Measurements from ENCODE around the gene SPATS2L.

SPATS2L gene

DNA sequence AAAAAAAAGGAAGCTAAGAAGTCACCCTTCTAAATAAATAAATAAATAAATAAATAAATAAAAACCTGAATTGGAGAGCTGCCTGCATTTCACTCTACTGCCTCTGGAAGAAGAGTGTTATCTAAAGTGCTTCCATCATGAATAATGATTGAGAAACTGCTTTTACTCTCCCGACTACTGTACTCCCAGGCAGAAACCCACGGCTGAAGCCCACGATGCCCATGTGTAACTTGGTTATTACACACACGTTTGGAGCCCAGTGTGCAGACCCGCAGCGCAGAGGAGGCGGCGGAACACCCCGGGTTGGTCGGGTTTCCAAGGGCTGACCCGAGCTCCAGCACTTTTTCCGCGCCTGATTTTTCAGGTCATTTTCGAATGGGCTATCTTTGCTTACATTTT lies 697 bp upstream of the SPATS2L start:
- Histone ChIP-seq H3K9ac (ENCODE audit: low read length) (peak overlapping the region; percentile 95), H3K36me3 (ENCODE audit: control insufficient read depth, insufficient read depth, low read length) (no peaks in the 10 kb centered on the region), H3K79me1 (ENCODE audit: low read length) (no peaks in the 10 kb centered on the region), H2BK120ac (ENCODE audit: low read depth, low read length) (peak overlapping the region; percentile 68), H3K18ac (ENCODE audit: low read length) (peak overlapping the region; percentile 99), H3K4me3 (ENCODE audit: low read length) (peak overlapping the region; percentile 72), H3K27ac (ENCODE audit: low read depth, low read length) (peak overlapping the region; percentile 92), H4K8ac (ENCODE audit: low read depth, low read length) (no peak overlapping the region), H4K5ac (ENCODE audit: low read length) (no peak overlapping the region), H2AK5ac (ENCODE audit: low read length) (no peak overlapping the region), H3K23ac (ENCODE audit: low read length) (peak overlapping the region; percentile 56), H3K4ac (ENCODE audit: low read depth, low read length) (peak overlapping the region; percentile 58), H2BK5ac (ENCODE audit: low read length) (peak overlapping the region; percentile 96), H3K4me2 (ENCODE audit: low read length) (peak overlapping the region; percentile 95), H3K27me3 (ENCODE audit: insufficient read depth, low read length, poor library complexity) (no peaks in the 10 kb centered on the region), H3K79me2 (ENCODE audit: control insufficient read depth, insufficient read depth, low read length) (peaks cover 43% of the 10 kb centered on the region), H2BK15ac (replicated peaks; ENCODE audit: low read depth) (no peak overlapping the region), H3K56ac (ENCODE audit: low read length) (peak overlapping the region; percentile 98), H3K4me1 (ENCODE audit: control insufficient read depth, low read depth, low read length) (peaks cover 6% of the 10 kb centered on the region)
- DNase-seq = no peak
- no CpG with 5 or more reads among the region's 14 CpGs for WGBS (ENCODE audit: extremely low coverage, insufficient coverage, low lambda C conversion rate)

DNA sequence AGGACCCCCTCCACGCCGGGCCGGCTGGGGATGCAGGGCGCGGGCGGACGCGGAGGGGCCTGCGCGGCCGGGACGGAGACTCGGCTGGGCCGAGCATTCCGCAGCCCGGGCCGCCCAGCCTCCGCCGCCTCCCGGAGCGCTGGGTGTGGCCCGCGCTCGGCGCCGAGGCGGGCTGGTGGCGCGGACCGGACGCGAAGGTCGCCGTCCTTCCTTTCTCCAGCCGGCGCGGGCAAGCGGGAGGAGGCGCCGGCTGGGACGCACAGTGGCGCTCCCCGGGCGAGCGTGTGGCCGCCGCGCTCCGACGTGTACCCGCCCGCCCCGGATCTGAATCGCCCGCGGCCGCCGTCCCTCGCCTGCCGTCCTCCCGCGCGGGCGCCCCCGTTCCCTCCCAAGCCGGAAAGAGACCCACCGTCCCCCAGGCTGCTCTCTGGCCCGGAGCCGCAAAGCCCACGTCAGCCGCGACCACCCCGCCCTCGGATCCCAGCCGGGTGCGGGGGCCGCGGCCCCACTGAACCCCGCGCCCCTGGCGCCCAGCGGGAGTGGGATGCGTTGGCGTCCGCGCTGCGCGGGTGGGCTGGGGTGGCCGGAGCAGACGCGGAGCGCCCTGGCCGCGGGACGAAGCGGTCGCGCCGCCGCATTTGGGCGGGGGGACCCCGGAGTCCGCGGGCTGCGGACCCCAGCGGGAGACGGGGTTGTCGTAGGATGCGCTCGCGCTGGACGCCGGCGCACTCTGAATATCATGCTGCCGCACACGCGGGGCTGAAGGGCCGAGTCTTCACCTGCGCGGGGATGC lies 634 bp downstream of the SPATS2L start:
- Histone ChIP-seq H4K8ac (ENCODE audit: low read depth, low read length) (peak overlapping the region; percentile 96), H3K27me3 (ENCODE audit: insufficient read depth, low read length, poor library complexity) (no peaks in the 10 kb centered on the region), H3K79me1 (ENCODE audit: low read length) (no peaks in the 10 kb centered on the region), H3K4me1 (ENCODE audit: control insufficient read depth, low read depth, low read length) (peaks cover 10% of the 10 kb centered on the region), H3K18ac (ENCODE audit: low read length) (peak overlapping the region; percentile 99), H2AK5ac (ENCODE audit: low read length) (no peak overlapping the region), H3K9ac (ENCODE audit: low read length) (peak overlapping the region; percentile 95), H3K27ac (ENCODE audit: low read depth, low read length) (peak overlapping the region; percentile 92), H3K4ac (ENCODE audit: low read depth, low read length) (peak overlapping the region; percentile 96), H2BK5ac (ENCODE audit: low read length) (peak overlapping the region; percentile 67), H2BK120ac (ENCODE audit: low read depth, low read length) (peak overlapping the region; percentile 73), H3K79me2 (ENCODE audit: control insufficient read depth, insufficient read depth, low read length) (peaks cover 56% of the 10 kb centered on the region), H3K56ac (ENCODE audit: low read length) (peak overlapping the region; percentile 98), H3K36me3 (ENCODE audit: control insufficient read depth, insufficient read depth, low read length) (no peaks in the 10 kb centered on the region), H2BK15ac (replicated peaks; ENCODE audit: low read depth) (no peak overlapping the region), H3K4me2 (ENCODE audit: low read length) (peak overlapping the region; percentile 41), H3K4me3 (ENCODE audit: low read length) (peak overlapping the region; percentile 72), H4K5ac (ENCODE audit: low read length) (no peak overlapping the region), H3K23ac (ENCODE audit: low read length) (peak overlapping the region; percentile 81)
- WGBS (ENCODE audit: extremely low coverage, insufficient coverage, low lambda C conversion rate) = no CpG with 5 or more reads among the region's 120 CpGs
- DNase-seq = no peak

DNA sequence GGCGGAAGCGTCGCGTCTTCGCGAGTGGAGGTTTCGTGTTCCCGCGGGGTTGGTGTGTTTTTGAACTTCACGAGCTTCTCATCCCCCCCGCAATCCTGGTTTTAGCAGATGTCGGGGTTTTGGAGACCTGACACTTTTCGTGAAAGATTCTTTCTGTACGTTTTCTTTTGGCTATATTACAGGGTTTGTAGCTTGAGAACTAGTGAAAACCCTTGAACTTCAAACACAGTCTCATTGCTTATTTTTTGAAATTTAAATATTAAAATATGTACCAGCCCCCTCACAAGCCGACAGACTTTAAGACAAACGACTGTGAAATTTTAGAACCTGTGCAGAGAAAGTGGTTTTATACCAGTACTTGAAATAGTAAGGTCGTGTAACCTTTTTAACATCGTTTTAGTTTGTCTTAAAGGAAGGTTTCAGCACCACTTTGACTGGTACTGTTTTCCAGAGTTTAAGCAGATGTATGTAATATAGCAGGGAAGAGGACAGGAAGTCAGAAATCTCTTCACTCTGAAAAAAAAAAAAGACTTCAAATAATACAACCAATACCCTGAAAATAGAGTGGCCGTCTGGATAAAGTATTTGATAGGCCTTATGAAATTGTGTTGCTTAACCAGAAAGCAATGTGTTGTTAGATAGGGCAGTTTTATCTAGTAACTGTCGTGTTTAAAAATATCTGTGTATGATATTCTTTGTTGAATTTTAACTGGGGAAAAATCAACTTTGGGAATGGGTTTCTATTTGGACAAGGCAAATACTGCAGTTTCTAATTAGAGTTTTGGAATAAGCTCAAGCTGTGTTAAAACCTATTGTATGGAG lies 1.4 kb downstream of the SPATS2L start:
- Histone ChIP-seq H3K18ac (ENCODE audit: low read length) (peak overlapping the region; percentile 99), H3K27ac (ENCODE audit: low read depth, low read length) (peak overlapping the region; percentile 92)
- WGBS (ENCODE audit: extremely low coverage, insufficient coverage, low lambda C conversion rate) = no CpG with 5 or more reads among the region's 20 CpGs

DNA sequence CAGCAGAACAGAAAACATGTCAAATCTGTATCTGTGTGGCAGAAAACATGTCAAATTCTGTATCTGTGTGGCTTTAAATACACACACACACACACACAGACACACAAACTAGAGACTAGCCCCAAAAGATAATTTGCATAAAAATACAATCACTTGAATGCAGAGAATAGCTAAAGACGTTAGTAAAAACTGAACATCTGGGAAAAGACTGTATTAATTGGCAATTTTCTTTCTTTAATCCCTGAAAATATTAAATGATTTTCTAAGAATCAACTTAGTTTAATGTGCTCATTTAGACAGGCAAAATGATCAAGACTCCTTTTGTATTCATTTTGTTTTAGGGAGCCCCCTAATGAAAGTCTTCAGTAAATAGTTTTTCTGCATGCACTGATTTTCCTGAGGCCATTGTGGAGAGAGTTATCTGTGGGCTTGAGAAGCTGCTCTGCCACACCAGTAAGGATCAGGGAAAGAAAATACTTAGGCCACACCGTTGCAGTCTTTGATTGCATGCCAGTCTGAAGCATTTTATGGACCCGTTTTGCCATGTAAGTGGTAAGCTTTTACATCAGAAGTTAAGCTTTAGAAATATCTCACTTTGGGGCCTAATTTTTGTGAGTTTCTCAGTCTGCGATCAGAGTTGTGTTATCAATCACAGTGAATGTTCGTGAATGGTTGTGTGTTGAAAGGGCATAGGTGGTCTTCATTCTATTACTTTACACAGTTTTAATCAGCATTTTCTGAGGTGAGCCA lies 2.2 kb downstream of the SPATS2L start:
- no peaks in the 10 kb centered on the region for H3K27me3 ChIP-seq (ENCODE audit: insufficient read depth, low read length, poor library complexity)
- DNase-seq = no peak
- H3K36me3 ChIP-seq (ENCODE audit: control insufficient read depth, insufficient read depth, low read length) = no peaks in the 10 kb centered on the region
- no peak overlapping the region for H3K4ac ChIP-seq (ENCODE audit: low read depth, low read length)
- no CpG with 5 or more reads among the region's 5 CpGs for WGBS (ENCODE audit: extremely low coverage, insufficient coverage, low lambda C conversion rate)
- H3K79me2 ChIP-seq (ENCODE audit: control insufficient read depth, insufficient read depth, low read length) = peaks cover 71% of the 10 kb centered on the region
- H3K4me3 ChIP-seq (ENCODE audit: low read length) = peak overlapping the region; percentile 72
- peak overlapping the region; percentile 88 for H4K8ac ChIP-seq (ENCODE audit: low read depth, low read length)
- H3K9ac ChIP-seq (ENCODE audit: low read length) = peak overlapping the region; percentile 95
- no peaks in the 10 kb centered on the region for H3K79me1 ChIP-seq (ENCODE audit: low read length)
- peak overlapping the region; percentile 62 for H3K18ac ChIP-seq (ENCODE audit: low read length)
- H3K4me1 ChIP-seq (ENCODE audit: control insufficient read depth, low read depth, low read length) = peaks cover 16% of the 10 kb centered on the region
- H3K4me2 ChIP-seq (ENCODE audit: low read length) = peak overlapping the region; percentile 64
- no peak overlapping the region for H3K23ac ChIP-seq (ENCODE audit: low read length)
- no peak overlapping the region for H2AK5ac ChIP-seq (ENCODE audit: low read length)
- H3K27ac ChIP-seq (ENCODE audit: low read depth, low read length) = peak overlapping the region; percentile 54
- no peak overlapping the region for H2BK15ac ChIP-seq (replicated peaks; ENCODE audit: low read depth)
- H4K5ac ChIP-seq (ENCODE audit: low read length) = no peak overlapping the region
- peak overlapping the region; percentile 73 for H3K56ac ChIP-seq (ENCODE audit: low read length)
- H2BK5ac ChIP-seq (ENCODE audit: low read length) = no peak overlapping the region
- peak overlapping the region; percentile 52 for H2BK120ac ChIP-seq (ENCODE audit: low read depth, low read length)

More for the DNA sequence above, 1.4 kb downstream of the SPATS2L start:
- Histone ChIP-seq H4K8ac (ENCODE audit: low read depth, low read length) (no peak overlapping the region), H3K4ac (ENCODE audit: low read depth, low read length) (peak overlapping the region; percentile 96), H2BK15ac (replicated peaks; ENCODE audit: low read depth) (no peak overlapping the region), H3K27me3 (ENCODE audit: insufficient read depth, low read length, poor library complexity) (no peaks in the 10 kb centered on the region), H2AK5ac (ENCODE audit: low read length) (no peak overlapping the region), H3K36me3 (ENCODE audit: control insufficient read depth, insufficient read depth, low read length) (no peaks in the 10 kb centered on the region), H3K79me2 (ENCODE audit: control insufficient read depth, insufficient read depth, low read length) (peaks cover 64% of the 10 kb centered on the region), H3K56ac (ENCODE audit: low read length) (peak overlapping the region; percentile 98), H3K9ac (ENCODE audit: low read length) (peak overlapping the region; percentile 95), H3K23ac (ENCODE audit: low read length) (peak overlapping the region; percentile 59), H3K4me3 (ENCODE audit: low read length) (peak overlapping the region; percentile 72), H2BK120ac (ENCODE audit: low read depth, low read length) (no peak overlapping the region), H3K4me2 (ENCODE audit: low read length) (peak overlapping the region; percentile 64), H3K79me1 (ENCODE audit: low read length) (no peaks in the 10 kb centered on the region), H2BK5ac (ENCODE audit: low read length) (peak overlapping the region; percentile 67), H4K5ac (ENCODE audit: low read length) (no peak overlapping the region), H3K4me1 (ENCODE audit: control insufficient read depth, low read depth, low read length) (peaks cover 15% of the 10 kb centered on the region)
- no peak for DNase-seq

DNA sequence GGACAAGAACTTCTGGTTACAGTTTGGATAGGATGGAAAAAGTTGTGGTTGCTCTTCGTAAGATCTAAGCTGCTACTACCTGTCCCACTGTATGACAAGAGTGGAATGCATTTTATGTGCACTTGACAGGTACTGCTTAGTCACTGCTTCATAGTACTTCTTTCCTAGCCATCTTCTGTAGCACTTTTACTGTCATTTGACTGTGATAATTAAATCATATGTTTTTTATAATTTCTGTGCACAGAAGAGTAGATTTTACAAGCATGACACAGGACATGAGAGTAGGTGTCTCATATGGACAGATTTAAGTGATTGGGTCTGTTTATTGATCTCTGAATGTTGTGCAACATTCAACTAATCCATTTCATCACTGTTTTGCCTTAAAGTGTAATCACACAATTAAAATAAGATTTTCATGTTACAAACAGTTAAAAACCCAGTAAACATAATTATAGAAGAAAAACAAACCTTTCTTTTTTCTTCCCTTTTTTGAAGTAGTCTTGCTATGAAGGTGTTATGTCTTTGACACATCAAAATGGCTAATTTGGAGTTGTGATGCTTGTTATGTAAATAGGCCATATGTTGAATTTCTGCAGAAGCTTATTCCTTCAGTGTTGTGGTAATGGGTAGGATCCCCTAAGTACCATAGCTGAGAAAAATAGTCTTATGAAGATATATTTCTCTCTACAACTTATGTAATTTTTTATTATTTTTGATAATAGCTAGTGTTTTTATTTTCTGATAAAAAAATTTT lies 3.0 kb downstream of the SPATS2L start:
- Histone ChIP-seq H2BK120ac (ENCODE audit: low read depth, low read length) (no peak overlapping the region), H3K36me3 (ENCODE audit: control insufficient read depth, insufficient read depth, low read length) (no peaks in the 10 kb centered on the region), H3K18ac (ENCODE audit: low read length) (peak overlapping the region; percentile 62), H3K4ac (ENCODE audit: low read depth, low read length) (no peak overlapping the region), H2BK5ac (ENCODE audit: low read length) (no peak overlapping the region), H3K27ac (ENCODE audit: low read depth, low read length) (no peak overlapping the region), H2AK5ac (ENCODE audit: low read length) (no peak overlapping the region), H3K56ac (ENCODE audit: low read length) (peak overlapping the region; percentile 73), H3K79me2 (ENCODE audit: control insufficient read depth, insufficient read depth, low read length) (peaks cover 79% of the 10 kb centered on the region), H4K8ac (ENCODE audit: low read depth, low read length) (no peak overlapping the region), H4K5ac (ENCODE audit: low read length) (no peak overlapping the region), H3K4me3 (ENCODE audit: low read length) (peak overlapping the region; percentile 2), H2BK15ac (replicated peaks; ENCODE audit: low read depth) (no peak overlapping the region), H3K9ac (ENCODE audit: low read length) (peak overlapping the region; percentile 69), H3K4me2 (ENCODE audit: low read length) (peak overlapping the region; percentile 42), H3K79me1 (ENCODE audit: low read length) (no peaks in the 10 kb centered on the region), H3K27me3 (ENCODE audit: insufficient read depth, low read length, poor library complexity) (no peaks in the 10 kb centered on the region), H3K23ac (ENCODE audit: low read length) (no peak overlapping the region), H3K4me1 (ENCODE audit: control insufficient read depth, low read depth, low read length) (peaks cover 19% of the 10 kb centered on the region)
- WGBS (ENCODE audit: extremely low coverage, insufficient coverage, low lambda C conversion rate) = no CpG with 5 or more reads among the region's 1 CpG
- DNase-seq = no peak

Data from mesendoderm (in vitro differentiated cells).